HG03280 (cell line): ENCODE results near the gene ACTL7A.
"Not testable (repeated sequence)": the region's sequence is repeated elsewhere in the genome, so short reads cannot be mapped to it uniquely, and the experiment has no call there.

Source experiments
- ATAC-seq: cut with Tn5 transposase; IDR thresholded peaks from one replicate; pipeline ENCODE4 v1.9.1; 2021; ENCODE audit warnings: mild to moderate bottlenecking, moderate library complexity; ENCODE audit not compliant: unreplicated experiment

The ACTL7A gene

GRCh38 chr9:108861997-108862396, at the start of gene ACTL7A:
ACTL7A (plus strand) TSS chr9:108862266; CDS start chr9:108862323, 57 bp downstream.
- no peak for ATAC-seq

- no peak for ATAC-seq
These were observed 49.6 kb upstream of the ACTL7A start for GRCh38 chr9:108812396-108813025.

GRCh38 chr9:108813951-108814601, 48.0 kb upstream of the ACTL7A start:
- no peak for ATAC-seq

- ATAC-seq, result no peak
These were observed 46.9 kb upstream of the ACTL7A start for GRCh38 chr9:108815156-108815555.

GRCh38 chr9:108816037-108816436, 46.0 kb upstream of the ACTL7A start:
- ATAC-seq, result no peak

GRCh38 chr9:108823829-108824228, 38.2 kb upstream of the ACTL7A start:
- ATAC-seq, result no peak

GRCh38 chr9:108830272-108830671, 31.8 kb upstream of the ACTL7A start:
- ATAC-seq, result no peak

GRCh38 chr9:108831496-108832178, 30.4 kb upstream of the ACTL7A start:
- no peak for ATAC-seq

GRCh38 chr9:108832179-108832500, 29.9 kb upstream of the ACTL7A start:
- ATAC-seq, result no peak

GRCh38 chr9:108834959-108835665, 27.0 kb upstream of the ACTL7A start:
- no peak for ATAC-seq

- ATAC-seq, result no peak
These were observed 26.2 kb upstream of the ACTL7A start for GRCh38 chr9:108835831-108836230.

- ATAC-seq, result no peak
These were observed 25.7 kb upstream of the ACTL7A start for GRCh38 chr9:108836319-108836718.

- no peak for ATAC-seq
These were observed 25.3 kb upstream of the ACTL7A start for GRCh38 chr9:108836781-108837180.

- ATAC-seq, result no peak
These were observed 24.5 kb upstream of the ACTL7A start for GRCh38 chr9:108837530-108837929.

- ATAC-seq, result no peak
These were observed 24.0 kb upstream of the ACTL7A start for GRCh38 chr9:108838017-108838416.

GRCh38 chr9:108839561-108839960, 22.5 kb upstream of the ACTL7A start:
- not testable (repeated sequence) for ATAC-seq

GRCh38 chr9:108842610-108843295, 19.3 kb upstream of the ACTL7A start:
- ATAC-seq, result no peak

- no peak for ATAC-seq
These were observed 17.7 kb upstream of the ACTL7A start for GRCh38 chr9:108844391-108844790.

GRCh38 chr9:108844856-108845255, 17.2 kb upstream of the ACTL7A start:
- no peak for ATAC-seq

GRCh38 chr9:108845507-108845906, 16.6 kb upstream of the ACTL7A start:
- no peak for ATAC-seq

GRCh38 chr9:108845947-108846346, 16.1 kb upstream of the ACTL7A start:
- ATAC-seq, result no peak
